NCI-H345 (cell line): ENCODE measurements around the gene CDC42BPB.

Experiments used
- DNase-seq: peaks from one replicate; lab custom pipeline; 2025; lab: John Stamatoyannopoulos, UW

CDC42BPB gene

GRCh38 chr14:102914474-102915291, 142.7 kb downstream of the CDC42BPB start:
- no peak for DNase-seq

GRCh38 chr14:102913341-102914211, 143.8 kb downstream of the CDC42BPB start:
- no peak for DNase-seq

DNA sequence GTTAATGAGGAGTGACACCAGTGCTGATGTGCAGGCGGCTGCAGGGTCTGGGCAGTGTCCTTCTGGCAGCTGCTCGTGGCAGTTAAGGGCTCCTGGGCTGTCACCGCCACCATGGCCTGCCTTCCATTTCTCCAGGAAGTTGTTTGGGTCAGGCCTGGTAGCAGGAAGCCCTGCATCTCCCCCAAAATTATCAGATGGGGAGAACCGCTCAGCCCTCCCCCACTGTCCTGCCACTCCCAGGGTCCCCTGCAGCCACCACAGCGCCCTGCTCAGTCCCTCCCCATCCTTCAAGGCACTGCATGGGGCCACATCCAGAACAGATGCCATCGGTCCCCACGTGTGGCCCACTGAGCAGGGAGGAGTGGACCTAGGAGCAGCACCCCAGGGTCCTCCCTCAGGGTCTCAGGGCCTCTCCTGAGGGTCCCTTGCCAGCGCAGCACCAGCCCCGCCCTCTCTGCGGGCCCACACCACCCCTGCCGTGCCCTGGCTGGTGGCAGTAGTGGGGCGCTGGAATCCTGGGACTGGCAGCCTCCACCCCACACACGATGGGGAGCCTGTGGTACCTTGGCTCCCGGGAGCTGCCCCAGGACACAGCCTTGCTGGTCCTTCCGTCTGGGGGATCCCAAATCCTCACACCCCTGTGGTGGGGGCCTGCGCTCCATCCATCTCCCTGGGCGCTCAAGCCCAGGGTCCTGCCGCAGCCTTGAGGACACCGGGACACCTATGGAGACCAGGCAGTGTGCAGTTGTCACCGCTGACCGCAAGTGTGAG, 145.2 kb downstream of the CDC42BPB start:
- no peak for DNase-seq

GRCh38 chr14:102911541-102911951, 145.8 kb downstream of the CDC42BPB start:
- DNase-seq: no peak

- no peak for DNase-seq
These were observed 146.9 kb downstream of the CDC42BPB start for GRCh38 chr14:102910442-102910841.

- DNase-seq: no peak
These were observed 147.4 kb downstream of the CDC42BPB start for GRCh38 chr14:102909911-102910310.

DNA sequence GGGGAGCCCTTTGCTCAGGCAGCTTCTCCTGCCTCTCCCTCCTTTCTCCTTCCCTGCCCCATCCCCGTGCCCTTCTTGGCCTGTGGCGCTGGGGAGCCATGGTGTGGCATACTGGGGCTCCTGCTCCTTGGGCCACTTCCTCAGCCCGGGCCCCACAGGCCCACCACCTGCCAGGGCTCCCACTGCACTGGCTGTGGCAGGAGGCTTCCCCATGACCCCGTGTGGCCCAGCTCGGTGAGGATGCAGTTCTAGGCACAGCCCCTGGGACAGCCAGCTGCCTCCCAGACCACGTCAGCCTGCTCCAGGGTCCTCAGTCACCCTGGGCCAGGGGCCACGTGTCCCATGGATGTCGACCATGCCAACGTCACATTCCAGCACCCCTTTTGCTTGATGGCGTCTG, 147.9 kb downstream of the CDC42BPB start:
- DNase-seq: no peak

DNA sequence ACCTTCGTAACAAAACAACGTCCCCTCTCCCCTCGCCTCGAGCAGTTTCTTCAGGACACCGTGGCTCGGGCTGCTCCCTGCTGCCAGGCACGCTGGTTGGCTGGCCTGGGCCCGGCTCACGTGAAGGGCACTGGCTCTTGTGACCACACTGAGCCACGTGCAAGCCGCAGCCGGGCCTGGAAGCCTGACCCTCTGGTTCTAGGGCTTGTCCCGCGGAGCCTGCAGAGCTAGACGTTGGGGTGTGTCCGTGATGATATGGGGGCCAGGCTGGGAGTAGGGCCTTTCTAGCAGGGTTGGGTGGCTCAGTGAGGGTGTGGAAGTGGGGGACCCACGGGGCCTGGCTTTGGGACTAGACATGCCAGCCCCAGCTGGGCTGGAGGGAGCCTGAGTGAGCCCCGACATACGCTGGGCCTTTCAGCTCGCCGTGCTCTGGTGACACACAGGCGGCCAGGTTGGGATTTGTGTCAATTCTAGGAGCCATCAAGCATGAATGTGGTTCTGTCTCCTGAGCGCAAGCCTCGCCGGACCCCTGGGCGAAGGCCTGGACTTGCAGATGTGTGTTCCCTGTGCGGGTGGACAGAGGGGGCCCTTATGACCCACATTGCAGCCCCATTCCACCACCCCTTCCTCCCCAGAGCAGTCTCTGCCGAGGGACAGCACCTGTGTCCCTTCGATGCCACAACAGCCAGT, 148.4 kb downstream of the CDC42BPB start:
- no peak for DNase-seq

DNA sequence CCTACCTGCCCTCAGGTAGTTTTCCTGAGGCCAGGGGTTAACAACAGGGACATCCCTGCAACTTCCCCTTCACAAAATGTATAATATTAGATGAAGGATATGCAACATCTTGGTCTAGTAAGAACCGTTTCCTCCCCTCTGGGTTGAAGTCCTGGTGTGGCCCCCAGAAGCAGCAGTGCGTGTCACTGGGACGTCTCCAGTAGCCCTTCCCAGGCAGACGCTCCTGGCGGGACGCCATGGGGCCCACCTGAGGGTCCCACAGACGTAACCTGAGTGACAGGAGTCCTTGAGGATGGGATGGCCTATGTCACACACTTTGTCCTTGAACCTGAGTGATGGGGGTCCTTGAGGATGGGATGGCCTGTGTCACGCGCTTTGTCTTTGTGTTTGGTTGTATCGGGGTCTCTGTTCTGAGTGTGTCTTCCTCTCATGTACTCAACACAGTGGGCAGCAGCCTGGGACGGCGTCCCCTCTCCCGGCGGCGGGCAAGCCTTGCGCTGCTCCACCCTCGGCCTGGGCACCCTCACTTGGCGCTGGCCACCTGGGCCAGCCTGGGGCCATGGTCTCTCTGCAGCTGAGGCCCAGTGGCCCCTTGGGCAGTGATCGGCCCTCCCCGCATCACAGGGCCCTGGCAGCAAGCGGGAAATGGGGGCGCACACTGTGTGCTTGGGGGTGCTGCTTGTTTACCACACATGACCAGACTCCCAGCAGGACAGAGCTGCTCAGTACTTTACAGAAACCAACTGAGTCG, 149.2 kb downstream of the CDC42BPB start:
- no peak for DNase-seq

- no peak for DNase-seq
These were observed 150.0 kb downstream of the CDC42BPB start for GRCh38 chr14:102907303-102907844.

GRCh38 chr14:102906616-102907302, 150.6 kb downstream of the CDC42BPB start:
- no peak for DNase-seq

DNA sequence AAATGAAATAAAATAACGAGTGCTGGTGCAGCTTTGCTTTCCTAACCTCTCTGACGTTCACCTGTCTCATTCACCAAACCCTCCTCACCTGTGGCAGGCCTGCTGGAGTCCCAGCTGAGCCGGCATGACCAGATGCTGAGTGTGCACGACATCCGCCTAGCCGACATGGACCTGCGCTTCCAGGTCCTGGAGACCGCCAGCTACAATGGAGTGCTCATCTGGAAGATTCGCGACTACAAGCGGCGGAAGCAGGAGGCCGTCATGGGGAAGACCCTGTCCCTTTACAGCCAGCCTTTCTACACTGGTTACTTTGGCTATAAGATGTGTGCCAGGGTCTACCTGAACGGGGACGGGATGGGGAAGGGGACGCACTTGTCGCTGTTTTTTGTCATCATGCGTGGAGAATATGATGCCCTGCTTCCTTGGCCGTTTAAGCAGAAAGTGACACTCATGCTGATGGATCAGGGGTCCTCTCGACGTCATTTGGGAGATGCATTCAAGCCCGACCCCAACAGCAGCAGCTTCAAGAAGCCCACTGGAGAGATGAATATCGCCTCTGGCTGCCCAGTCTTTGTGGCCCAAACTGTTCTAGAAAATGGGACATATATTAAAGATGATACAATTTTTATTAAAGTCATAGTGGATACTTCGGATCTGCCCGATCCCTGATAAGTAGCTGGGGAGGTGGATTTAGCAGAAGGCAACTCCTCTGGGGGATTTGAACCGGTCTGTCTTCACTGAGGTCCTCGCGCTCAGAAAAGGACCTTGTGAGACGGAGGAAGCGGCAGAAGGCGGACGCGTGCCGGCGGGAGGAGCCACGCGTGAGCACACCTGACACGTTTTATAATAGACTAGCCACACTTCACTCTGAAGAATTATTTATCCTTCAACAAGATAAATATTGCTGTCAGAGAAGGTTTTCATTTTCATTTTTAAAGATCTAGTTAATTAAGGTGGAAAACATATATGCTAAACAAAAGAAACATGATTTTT, 151.9 kb downstream of the CDC42BPB start:
- DNase-seq: no peak

DNA sequence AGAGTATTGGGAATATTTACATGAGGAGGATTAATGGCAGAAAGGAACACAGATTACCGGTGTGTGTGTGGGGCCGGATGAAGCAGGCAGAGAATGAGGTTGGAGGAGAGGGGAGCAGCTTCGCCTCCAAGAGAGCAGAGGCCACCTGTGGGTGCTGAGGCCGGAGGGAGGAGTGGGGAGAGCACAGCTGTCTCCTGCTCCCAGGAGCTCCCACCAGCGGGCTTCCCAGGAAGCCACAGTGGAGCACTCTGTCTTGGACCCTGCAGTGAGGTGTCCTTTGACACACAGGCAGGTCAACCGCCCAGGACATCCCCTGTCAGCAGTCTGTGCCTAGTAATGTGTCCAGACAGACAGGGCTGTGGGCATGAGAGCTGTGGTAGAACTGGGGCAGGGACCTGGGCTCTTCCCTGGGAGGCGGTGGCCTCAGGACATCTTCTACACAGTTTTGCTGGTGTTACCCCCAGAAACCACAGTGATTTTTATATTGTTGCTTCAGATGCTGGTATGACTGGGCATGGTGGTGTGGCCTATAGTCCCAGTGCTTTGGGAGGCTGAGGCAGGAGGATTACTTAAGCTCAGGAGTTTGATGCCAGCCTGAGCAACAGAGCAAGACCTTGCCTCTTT, 153.3 kb downstream of the CDC42BPB start:
- DNase-seq: no peak

DNA sequence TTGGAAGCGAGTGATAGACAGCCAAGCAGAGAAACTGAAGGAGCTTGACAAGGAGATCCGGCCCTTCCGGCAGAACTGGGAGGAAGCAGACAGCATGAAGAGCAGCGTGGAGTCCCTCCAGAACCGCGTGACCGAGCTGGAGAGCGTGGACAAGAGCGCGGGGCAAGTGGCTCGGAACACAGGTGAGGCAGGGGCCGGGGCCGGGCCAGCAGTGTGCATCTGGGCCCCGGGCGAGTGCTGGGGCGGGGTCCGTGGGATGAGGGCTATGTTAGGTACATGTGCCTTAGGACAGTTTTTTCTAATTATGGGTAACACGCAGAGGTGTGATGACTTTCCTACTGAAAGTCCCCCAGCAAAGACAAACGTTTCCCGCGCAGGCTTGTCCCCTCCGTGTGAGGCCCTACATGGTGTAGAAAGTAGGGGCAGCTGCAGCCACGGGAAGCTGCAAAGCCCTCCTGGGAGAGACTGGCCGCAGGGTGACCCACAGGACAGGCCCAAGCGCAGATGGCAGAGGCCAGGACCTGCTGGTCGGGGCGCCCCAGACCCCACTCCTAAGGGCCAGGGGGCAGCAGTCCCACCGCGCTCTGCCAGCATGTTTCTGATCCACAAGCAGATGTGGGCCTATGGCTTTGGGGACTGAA, 154.0 kb downstream of the CDC42BPB start:
- DNase-seq: no peak

GRCh38 chr14:102902523-102903247, 154.7 kb downstream of the CDC42BPB start:
- peak; percentile 84 for DNase-seq

GRCh38 chr14:102902086-102902485, 155.3 kb downstream of the CDC42BPB start:
- no peak for DNase-seq

GRCh38 chr14:102901633-102902032, 155.7 kb downstream of the CDC42BPB start:
- DNase-seq: no peak
